HUES6 (cell line): ENCODE results near the gene ZNFX1.
"Not testable (repeated sequence)": the region's sequence is repeated elsewhere in the genome, so short reads cannot be mapped to it uniquely, and the experiment has no call there.

Experiments
- H3K27ac ChIP-seq: 2 replicates; pipeline ENCODE4 v1.7.0; 2013; ENCODE audit warnings: low read depth, mild to moderate bottlenecking, low read length, inconsistent platforms
- H3K27me3 ChIP-seq: 2 replicates; pipeline ENCODE4 v1.6.1; 2013; ENCODE audit warnings: low read length; ENCODE audit not compliant: control insufficient read depth, insufficient read depth
- H3K36me3 ChIP-seq: 2 replicates; pipeline ENCODE4 v1.6.1; 2013; ENCODE audit warnings: low read length; ENCODE audit not compliant: control insufficient read depth, insufficient read depth
- H3K4me1 ChIP-seq: 2 replicates; pipeline ENCODE4 v1.6.1; 2013; ENCODE audit warnings: low read length; ENCODE audit not compliant: control insufficient read depth, insufficient read depth
- H3K4me3 ChIP-seq: 2 replicates; pipeline ENCODE4 v1.5.1; 2013; ENCODE audit warnings: low read depth, low read length
- H3K9ac ChIP-seq: one replicate; pipeline ENCODE4 v1.6.1; 2013; ENCODE audit warnings: mild to moderate bottlenecking, low read length
- H3K9me3 ChIP-seq: 2 replicates; pipeline ENCODE4 v1.6.1; 2013; ENCODE audit warnings: low read depth, low read length; ENCODE audit not compliant: control insufficient read depth, insufficient read depth

Gene ZNFX1

DNA sequence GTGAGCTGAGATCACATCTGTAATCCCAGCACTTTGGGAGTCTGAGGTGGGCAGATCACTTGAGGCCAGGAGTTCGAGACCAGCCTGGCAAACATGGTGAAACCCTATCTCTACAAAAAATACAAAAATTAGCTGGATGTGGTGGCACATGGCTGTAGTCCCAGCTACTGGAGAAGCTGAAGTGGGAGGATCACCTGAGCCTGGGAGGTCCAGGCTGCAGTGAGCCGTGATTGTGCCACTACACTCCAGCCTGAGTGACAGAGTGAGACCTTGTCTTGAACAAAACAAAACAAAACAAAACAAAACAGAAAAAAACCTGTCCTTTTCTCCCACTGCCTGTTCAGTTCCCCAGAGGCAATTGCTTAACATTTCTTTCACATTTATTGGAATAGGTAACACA is 36.2 kb upstream of the ZNFX1 start:
- not testable (repeated sequence) for H3K27ac ChIP-seq, H3K4me1 ChIP-seq, H3K9ac ChIP-seq, H3K36me3 ChIP-seq, H3K4me3 ChIP-seq
- Histone ChIP-seq H3K27me3 (peaks cover 36% of the 10 kb centered on the region), H3K9me3 (peaks cover 18% of the 10 kb centered on the region)

DNA sequence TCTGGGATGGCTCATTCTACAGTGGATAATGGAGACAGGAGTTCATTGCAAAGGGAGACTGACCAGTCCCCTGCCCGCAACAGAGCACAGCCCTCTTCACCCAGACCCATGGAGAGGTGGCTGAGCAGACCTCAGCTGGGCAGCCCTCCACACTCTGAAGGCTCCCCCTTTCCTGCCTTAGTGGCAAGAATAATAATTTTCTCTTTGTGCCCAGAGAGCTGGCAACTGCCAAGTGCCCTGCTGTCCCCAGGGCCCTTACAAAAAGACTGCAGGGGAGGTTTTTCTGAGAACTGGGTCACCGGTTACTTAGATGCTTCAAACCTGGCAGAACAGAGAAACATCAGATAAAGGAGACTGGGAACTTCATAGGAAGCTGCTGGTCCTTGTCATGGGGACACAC is 35.4 kb upstream of the ZNFX1 start:
- Histone ChIP-seq H3K4me3 (no peak overlapping the region), H3K4me1 (no peaks in the 10 kb centered on the region; the same call in 1 of the 2 replicates), H3K36me3 (no peaks in the 10 kb centered on the region), H3K27ac (no peak overlapping the region), H3K9me3 (peaks cover 18% of the 10 kb centered on the region), H3K9ac (no peak overlapping the region), H3K27me3 (peaks cover 29% of the 10 kb centered on the region)

DNA sequence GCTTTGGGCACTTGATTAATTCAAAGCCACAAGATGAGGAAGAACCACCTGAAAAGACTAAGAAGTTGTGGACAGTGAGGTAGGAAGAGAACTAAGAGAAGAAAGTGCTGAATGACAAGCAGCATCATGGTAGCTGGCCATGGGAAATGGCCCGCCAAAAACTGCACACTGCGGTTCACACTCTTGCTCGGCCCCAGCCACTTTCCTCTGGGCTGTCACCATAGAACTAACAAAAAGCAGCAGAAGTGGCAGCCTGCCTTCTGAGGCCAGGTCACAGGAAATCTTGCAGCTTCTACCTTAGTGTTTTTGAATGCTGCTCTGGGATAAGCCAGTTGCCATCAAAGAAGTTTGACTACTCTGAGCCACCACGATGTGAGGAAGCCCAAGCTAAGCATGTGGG is 34.8 kb upstream of the ZNFX1 start:
- H3K4me1 ChIP-seq = no peaks in the 10 kb centered on the region
- H3K27ac ChIP-seq = no peak overlapping the region
- H3K27me3 ChIP-seq = peaks cover 23% of the 10 kb centered on the region
- H3K9me3 ChIP-seq = peaks cover 18% of the 10 kb centered on the region
- H3K9ac ChIP-seq = no peak overlapping the region
- H3K4me3 ChIP-seq = no peak overlapping the region
- H3K36me3 ChIP-seq = no peaks in the 10 kb centered on the region

DNA sequence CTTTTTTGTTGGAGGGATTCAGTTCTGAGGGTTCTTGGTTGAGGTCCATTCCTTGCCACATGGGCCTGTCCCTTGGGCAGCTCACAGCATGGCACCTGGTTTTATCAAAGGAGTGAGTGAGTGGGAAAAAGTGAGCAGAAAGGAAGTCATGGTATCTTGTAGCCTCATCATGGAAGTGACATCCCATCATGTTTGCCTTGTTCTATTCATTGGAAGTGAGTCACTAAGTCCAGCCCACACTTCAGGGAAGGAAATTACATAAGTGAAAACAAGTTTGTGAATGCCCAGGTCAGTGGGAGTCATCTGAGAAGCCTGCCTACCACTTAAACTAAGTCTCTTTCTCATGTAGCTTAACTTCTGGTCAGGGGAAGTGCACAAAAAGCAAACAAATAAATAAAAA is 32.8 kb upstream of the ZNFX1 start:
- no peak overlapping the region for H3K27ac ChIP-seq
- 0 out of 2 replicates have a peak, but pooled peaks cover 4% of the 10 kb centered on the region for H3K4me1 ChIP-seq
- H3K9ac ChIP-seq = no peak overlapping the region
- no peaks in the 10 kb centered on the region for H3K36me3 ChIP-seq
- no peak overlapping the region for H3K4me3 ChIP-seq
- H3K9me3 ChIP-seq = peaks cover 12% of the 10 kb centered on the region
- H3K27me3 ChIP-seq = peaks cover 4% of the 10 kb centered on the region; the same call in 1 of the 2 replicates

DNA sequence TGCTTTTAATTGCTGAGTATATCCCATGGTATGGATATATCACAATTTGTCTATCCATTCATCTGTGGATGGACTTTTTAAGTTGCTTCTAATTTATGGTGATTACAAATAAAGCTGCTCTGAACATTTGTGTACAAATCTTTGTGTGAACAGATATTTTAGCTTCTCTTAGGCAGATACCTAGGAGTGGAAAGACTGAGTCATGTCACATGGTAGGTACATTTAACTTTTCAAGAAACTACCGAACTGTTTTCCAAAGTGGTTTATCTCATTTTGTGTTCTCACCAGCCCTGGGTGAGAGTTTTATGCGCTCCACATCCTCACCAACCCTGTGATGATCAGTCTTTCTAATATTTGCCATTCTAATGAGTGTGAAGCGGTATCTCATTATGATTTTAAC is 31.0 kb upstream of the ZNFX1 start:
- no peak overlapping the region for H3K9ac ChIP-seq
- H3K36me3 ChIP-seq = no peaks in the 10 kb centered on the region
- 0 out of 2 replicates have a peak, but pooled peaks cover 4% of the 10 kb centered on the region for H3K4me1 ChIP-seq
- no peak overlapping the region for H3K27ac ChIP-seq
- H3K4me3 ChIP-seq = no peak overlapping the region
- peaks cover 12% of the 10 kb centered on the region for H3K9me3 ChIP-seq
- H3K27me3 ChIP-seq = no peaks in the 10 kb centered on the region

DNA sequence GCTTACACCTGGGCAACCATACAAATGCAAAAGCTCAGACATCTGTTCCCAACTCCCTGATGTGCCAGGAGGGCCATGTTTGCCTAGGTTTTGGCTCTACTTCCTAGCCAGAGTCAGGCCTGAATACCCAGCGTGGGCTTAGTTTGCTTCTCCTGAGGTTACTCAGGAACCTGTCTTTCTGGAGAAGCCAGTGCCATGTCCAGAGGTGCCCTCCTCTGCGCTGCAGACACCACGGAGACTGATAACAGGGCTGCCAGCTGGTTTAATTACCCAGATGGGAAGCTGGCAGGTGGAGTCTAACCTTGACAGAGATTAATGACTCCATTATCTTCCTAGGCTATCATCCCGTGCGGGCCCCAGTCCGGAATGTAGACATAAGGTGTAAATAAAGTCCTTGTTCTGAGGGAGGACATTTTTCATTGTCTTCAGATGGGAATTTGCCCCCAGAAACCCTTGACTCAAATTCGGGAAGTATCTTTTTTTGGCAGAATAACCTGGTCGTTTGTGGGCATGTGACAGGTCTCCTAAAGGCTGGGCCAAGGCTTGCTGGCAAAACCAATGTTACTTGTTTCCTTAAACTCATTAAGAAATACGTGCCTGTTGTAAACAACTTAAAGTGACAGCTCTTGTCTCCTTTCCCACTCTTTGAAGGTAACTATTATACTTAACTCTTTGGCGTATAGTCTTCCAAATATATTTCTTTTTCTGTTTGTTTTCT is 29.2 kb upstream of the ZNFX1 start:
- Histone ChIP-seq H3K27ac (no peak overlapping the region), H3K27me3 (no peaks in the 10 kb centered on the region), H3K9ac (no peak overlapping the region), H3K4me3 (no peak overlapping the region), H3K4me1 (0 out of 2 replicates have a peak, but pooled peaks cover 4% of the 10 kb centered on the region), H3K36me3 (no peaks in the 10 kb centered on the region), H3K9me3 (peaks cover 12% of the 10 kb centered on the region)

DNA sequence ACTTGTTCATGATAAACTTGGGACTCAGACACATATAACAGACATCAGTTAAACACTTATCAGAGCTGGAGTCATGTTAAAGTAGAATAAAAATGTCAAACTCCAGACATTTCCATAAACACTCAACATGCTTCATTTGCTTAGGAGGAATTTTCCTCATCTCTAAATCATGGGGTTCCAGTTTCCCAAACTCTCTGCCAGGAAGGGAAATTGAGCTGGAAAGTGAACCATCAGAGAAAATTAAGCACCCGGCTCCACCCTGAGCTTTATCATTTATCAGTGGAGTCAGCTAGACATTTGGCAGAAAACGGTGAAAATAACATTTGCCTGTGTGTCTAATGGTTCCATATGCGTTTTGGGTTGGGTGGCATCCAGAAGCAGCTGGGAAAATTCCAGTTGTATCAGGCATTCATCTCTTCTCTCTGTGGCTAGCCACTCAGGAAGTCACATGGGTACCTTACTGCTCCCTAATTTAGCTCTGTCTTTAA is 25.3 kb upstream of the ZNFX1 start:
- no peaks in the 10 kb centered on the region for H3K27me3 ChIP-seq
- H3K4me1 ChIP-seq = 0 out of 2 replicates have a peak, but pooled peaks cover 4% of the 10 kb centered on the region

DNA sequence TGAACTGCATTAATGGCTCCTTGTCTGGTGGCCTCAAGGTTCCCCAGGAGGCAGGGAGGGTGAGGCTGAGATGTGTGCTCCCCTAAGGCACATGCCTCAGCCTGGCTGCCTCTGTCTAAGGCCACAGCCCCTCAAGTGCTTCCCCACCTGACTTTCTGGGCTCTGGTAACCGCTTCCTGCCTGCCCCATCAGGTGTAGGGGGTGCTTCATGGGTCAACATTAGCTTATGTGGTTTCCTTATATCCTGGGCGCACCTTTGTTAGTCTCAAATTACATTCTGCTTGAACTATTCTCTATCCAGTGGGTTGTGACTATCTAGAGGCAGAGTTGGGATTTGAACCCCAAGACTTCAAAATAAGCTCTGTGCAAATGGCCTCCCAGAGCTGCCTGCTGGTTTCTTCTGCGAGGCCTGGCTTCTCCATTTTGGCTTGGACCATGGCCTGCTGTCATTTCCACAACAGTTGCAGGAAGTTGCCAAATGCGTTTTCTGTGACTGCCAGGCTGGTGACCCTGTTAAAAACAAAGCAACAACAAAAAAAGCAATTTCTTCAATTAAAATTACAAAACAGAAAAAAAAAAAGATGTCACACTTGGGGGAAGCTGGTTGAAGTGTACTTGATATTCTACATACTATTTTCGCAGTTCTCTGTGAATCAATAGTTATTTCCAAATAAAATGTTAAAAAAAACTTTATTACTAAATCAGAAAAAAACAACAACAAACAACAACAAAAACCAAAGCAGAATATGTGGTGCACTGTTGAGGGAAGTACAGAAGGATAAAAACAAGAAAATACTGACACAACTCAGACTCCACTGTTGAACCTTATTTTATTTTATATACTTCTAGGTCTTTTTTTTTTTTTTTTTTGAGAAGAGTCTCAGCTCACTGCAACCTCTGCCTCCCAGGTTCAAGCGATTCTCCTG is 20.0 kb upstream of the ZNFX1 start:
- H3K9ac ChIP-seq = peak overlapping the region; percentile 35
- H3K27me3 ChIP-seq = no peaks in the 10 kb centered on the region

More for the DNA sequence above, 25.3 kb upstream of the ZNFX1 start:
- Histone ChIP-seq H3K9me3 (no peaks in the 10 kb centered on the region), H3K36me3 (no peaks in the 10 kb centered on the region), H3K9ac (no peak overlapping the region), H3K4me3 (no peak overlapping the region), H3K27ac (no peak overlapping the region)

DNA sequence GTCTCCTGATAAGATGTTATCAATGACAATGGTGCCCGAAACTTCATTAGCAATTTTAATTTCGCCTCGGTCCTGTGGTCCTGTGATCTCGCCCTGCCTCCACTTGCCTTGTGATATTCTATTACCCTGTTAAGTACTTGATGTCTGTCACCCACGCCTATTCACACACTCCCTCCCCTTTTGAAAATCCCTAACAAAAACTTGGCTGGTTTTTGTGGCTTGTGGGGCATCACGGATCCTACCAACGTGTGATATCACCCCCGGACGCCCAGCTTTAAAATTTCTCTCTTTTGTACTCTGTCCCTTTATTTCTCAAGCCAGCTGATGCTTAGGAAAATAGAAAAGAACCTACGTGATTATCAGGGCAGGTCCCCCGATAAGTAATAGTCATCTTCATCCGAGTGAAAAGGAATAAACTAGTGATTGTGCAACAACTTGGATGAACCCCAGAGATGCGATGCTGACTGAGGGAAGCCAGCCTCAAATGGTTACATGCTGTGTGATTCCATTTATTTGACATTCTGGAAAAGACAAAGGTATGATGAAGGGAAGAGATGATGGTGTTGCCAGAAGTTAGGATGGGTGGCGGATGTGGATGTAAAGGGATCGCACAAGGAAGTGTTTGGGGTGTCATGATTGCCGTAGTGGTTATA is 16.3 kb upstream of the ZNFX1 start:
- peaks cover 17% of the 10 kb centered on the region for H3K4me1 ChIP-seq
- peak overlapping the region; percentile 64 for H3K9ac ChIP-seq
- H3K36me3 ChIP-seq = peaks cover 27% of the 10 kb centered on the region
- H3K27me3 ChIP-seq, H3K9me3 ChIP-seq: not testable (repeated sequence)
- H3K4me3 ChIP-seq = peak overlapping the region; percentile 14; the same call in 1 of the 2 replicates
- peak overlapping the region; percentile 60; the same call in 1 of the 2 replicates for H3K27ac ChIP-seq

More for the DNA sequence above, 20.0 kb upstream of the ZNFX1 start:
- no peaks in the 10 kb centered on the region for H3K9me3 ChIP-seq
- H3K27ac ChIP-seq = peak overlapping the region; percentile 32; the same call in 1 of the 2 replicates
- H3K36me3 ChIP-seq = no peaks in the 10 kb centered on the region
- no peak overlapping the region for H3K4me3 ChIP-seq
- peaks cover 14% of the 10 kb centered on the region for H3K4me1 ChIP-seq

DNA sequence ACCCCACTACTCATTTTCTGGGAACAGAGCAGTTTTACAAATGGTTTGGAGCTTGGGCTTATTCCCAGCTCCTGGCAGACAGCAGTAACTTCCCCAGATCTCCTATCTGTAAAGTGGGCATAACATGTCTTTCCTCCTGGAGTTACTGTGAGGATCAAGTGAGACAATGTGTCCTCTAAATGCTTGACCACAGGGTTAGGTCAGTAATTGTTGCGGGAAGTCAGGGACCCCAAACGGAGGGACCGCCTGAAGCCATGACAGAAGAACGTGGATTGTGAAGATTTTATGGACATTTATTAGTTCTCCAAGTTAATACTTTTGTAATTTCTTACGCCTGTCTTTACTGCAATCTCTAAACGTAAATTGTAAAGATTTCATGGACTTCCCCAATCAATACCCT is 15.3 kb upstream of the ZNFX1 start:
- Histone ChIP-seq H3K27me3 (no peaks in the 10 kb centered on the region), H3K36me3 (peaks cover 37% of the 10 kb centered on the region), H3K27ac (peak overlapping the region; percentile 3; the same call in 1 of the 2 replicates), H3K9ac (peak overlapping the region; percentile 18), H3K9me3 (no peaks in the 10 kb centered on the region), H3K4me1 (peaks cover 23% of the 10 kb centered on the region), H3K4me3 (no peak overlapping the region)
